Smooth muscle cell (in vitro differentiated cells): ENCODE data around the gene EIF2S2. TPM values are rescaled to one million over a fixed set of nuclear protein-coding genes. Genes with fewer than 3 reads are reported as not detected.
A peak's percentile ranks its signal among the peaks of the same experiment; 100 is the strongest.

Experiments used
- DNase-seq: peaks from one replicate; lab custom pipeline; 2025; ENCODE audit not compliant: unreplicated experiment; lab: John Stamatoyannopoulos, UW
- H2AFZ ChIP-seq: fragments of 200-600 bp; sonication (generic); 2 replicates; pipeline ENCODE4 v1.6.0; 2016; ENCODE audit warnings: antibody characterized with exemption, low read depth, mild to moderate bottlenecking
- H3F3A ChIP-seq: fragments of 200-600 bp; sonication (generic); 2 replicates; pipeline ENCODE4 v1.6.0; 2017; ENCODE audit warnings: antibody characterized with exemption, low read depth
- H3K27ac ChIP-seq: fragments of 200-600 bp; sonication (generic); 2 replicates; pipeline ENCODE4 v1.5.1; 2016; ENCODE audit warnings: low read depth, mild to moderate bottlenecking
- H3K27me3 ChIP-seq: fragments of 200-600 bp; sonication (generic); 2 replicates; pipeline ENCODE4 v1.6.1; 2016; ENCODE audit warnings: low read depth, mild to moderate bottlenecking
- H3K36me3 ChIP-seq: fragments of 200-600 bp; sonication (generic); 2 replicates; pipeline ENCODE4 v1.5.1; 2016; ENCODE audit warnings: low read depth
- H3K4me1 ChIP-seq: fragments of 200-600 bp; sonication (generic); 2 replicates; pipeline ENCODE4 v1.5.1; 2016; ENCODE audit warnings: low read depth
- H3K4me2 ChIP-seq: fragments of 200-600 bp; sonication (generic); 2 replicates; pipeline ENCODE4 v1.6.0; 2016; ENCODE audit warnings: mild to moderate bottlenecking
- H3K4me3 ChIP-seq: fragments of 200-600 bp; sonication (generic); 2 replicates; pipeline ENCODE4 v1.5.1; 2016; ENCODE audit warnings: mild to moderate bottlenecking
- H3K79me2 ChIP-seq: fragments of 200-600 bp; sonication (generic); 2 replicates; pipeline ENCODE4 v1.6.0; 2016; ENCODE audit warnings: low read depth, mild to moderate bottlenecking
- H3K9ac ChIP-seq: fragments of 200-600 bp; sonication (generic); 2 replicates; pipeline ENCODE4 v1.6.0; 2016; ENCODE audit warnings: low read depth
- H3K9me3 ChIP-seq: fragments of 200-600 bp; sonication (generic); replicated peaks from 2 replicates; pipeline ENCODE4 v1.5.1; 2016; ENCODE audit warnings: low read depth
- H4K20me1 ChIP-seq: fragments of 200-600 bp; sonication (generic); 2 replicates; pipeline ENCODE4 v1.6.0; 2016; ENCODE audit warnings: low read depth
- WGBS: methylation state at CpG from one replicate; pipeline ENCODE4 v1.1.7; 2016; ENCODE audit warnings: low lambda C conversion rate; 5-methylcytosine and 5-hydroxymethylcytosine counted together
- polyA plus RNA-seq: library from polyadenylated mRNA; unstranded; fragments of >200 nt; fragmentation: Nextera tagmentation; extraction: Ambion mirVana; gene quantifications from 2 replicates; pipeline ENCODE4 v1.2.1, GENCODE V29; 2016
- total RNA-seq: library from RNA; depleted of rRNA; stranded (reverse); fragments of >200 nt; gene quantifications from 2 replicates; pipeline ENCODE4 v1.2.3, GENCODE V29; 2014
- TF ChIP-seq, protein P1 (sequence below): fragments of 200-600 bp; sonication (generic); IDR thresholded peaks from 2 replicates; pipeline ENCODE4 v1.5.1; 2017; ENCODE audit warnings: borderline replicate concordance, mild to moderate bottlenecking, antibody characterized with exemption; ENCODE audit not compliant: insufficient read depth, poor library complexity, severe bottlenecking

EIF2S2 gene
- total and polyA plus RNA-seq, 2 experiments from 2014 or later, result 38.6 to 69.8 TPM

DNA sequence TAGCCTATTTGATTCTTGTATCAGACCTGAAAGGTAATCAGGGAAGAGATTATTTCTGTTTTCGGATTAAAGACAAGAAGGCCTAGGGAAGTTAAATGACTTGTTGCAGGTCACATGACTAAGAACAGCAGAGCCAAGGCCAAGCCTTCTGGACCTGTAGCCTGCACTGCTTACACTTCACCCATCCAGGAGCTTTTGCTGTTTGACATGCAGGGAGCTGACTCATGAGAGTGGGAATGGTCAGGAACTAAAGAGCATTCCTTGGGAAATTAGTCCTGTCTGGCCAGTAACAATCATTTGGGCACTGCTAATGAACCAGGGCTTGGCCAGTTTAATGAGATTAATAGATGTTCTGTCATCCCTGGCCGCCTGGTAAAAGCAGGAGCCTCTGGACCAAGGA lies 46.8 kb downstream of the EIF2S2 start:
- TF ChIP-seq, protein P1, sequence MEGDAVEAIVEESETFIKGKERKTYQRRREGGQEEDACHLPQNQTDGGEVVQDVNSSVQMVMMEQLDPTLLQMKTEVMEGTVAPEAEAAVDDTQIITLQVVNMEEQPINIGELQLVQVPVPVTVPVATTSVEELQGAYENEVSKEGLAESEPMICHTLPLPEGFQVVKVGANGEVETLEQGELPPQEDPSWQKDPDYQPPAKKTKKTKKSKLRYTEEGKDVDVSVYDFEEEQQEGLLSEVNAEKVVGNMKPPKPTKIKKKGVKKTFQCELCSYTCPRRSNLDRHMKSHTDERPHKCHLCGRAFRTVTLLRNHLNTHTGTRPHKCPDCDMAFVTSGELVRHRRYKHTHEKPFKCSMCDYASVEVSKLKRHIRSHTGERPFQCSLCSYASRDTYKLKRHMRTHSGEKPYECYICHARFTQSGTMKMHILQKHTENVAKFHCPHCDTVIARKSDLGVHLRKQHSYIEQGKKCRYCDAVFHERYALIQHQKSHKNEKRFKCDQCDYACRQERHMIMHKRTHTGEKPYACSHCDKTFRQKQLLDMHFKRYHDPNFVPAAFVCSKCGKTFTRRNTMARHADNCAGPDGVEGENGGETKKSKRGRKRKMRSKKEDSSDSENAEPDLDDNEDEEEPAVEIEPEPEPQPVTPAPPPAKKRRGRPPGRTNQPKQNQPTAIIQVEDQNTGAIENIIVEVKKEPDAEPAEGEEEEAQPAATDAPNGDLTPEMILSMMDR, result no peak
- WGBS, result 46% methylated on average over 2 of the region's 2 CpGs
- H3K79me2 ChIP-seq, result peaks cover 31% of the 10 kb centered on the region
- no peaks in the 10 kb centered on the region for H3F3A ChIP-seq
- no peak overlapping the region for H3K4me3 ChIP-seq
- H3K4me2 ChIP-seq, result peak overlapping the region; percentile 40
- H3K27me3 ChIP-seq, result no peaks in the 10 kb centered on the region
- DNase-seq, result no peak
- peak overlapping the region; percentile 49 for H3K27ac ChIP-seq
- peaks cover 15% of the 10 kb centered on the region for H3K4me1 ChIP-seq
- H3K9me3 ChIP-seq, result no peaks in the 10 kb centered on the region
- no peak overlapping the region for H2AFZ ChIP-seq
- H3K9ac ChIP-seq, result no peak overlapping the region
- no peaks in the 10 kb centered on the region for H3K36me3 ChIP-seq
- H4K20me1 ChIP-seq, result peaks cover 100% of the 10 kb centered on the region

DNA sequence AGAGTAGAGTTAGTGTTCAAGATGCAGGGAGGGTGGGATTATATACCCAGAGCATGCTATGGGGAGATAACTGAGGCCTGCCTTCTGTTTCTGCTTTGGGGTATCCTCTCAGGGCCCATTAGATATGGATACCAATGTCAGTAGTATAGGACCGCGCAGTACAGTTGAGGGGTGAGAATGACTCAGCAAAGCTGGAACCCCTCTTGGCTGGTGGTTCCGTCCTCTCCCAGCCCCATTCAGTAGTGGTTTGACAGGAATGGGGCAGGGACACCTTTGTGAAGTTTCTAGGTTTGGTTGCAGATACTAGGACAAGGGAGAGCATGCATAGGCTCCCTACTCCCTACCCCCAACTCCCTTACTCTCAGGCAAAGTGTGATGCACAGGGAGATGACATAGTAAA lies 47.8 kb downstream of the EIF2S2 start:
- H3K4me2 ChIP-seq, result no peak overlapping the region
- no peak overlapping the region for H2AFZ ChIP-seq
- peaks cover 100% of the 10 kb centered on the region for H4K20me1 ChIP-seq
- H3K27ac ChIP-seq, result no peak overlapping the region
- no peak for DNase-seq
- H3K36me3 ChIP-seq, result no peaks in the 10 kb centered on the region
- no peak overlapping the region for H3K4me3 ChIP-seq
- H3F3A ChIP-seq, result no peaks in the 10 kb centered on the region
- no peaks in the 10 kb centered on the region for H3K27me3 ChIP-seq
- peaks cover 35% of the 10 kb centered on the region for H3K79me2 ChIP-seq
- 95% methylated on average over 3 of the region's 3 CpGs for WGBS
- no peaks in the 10 kb centered on the region for H3K9me3 ChIP-seq
- TF ChIP-seq, protein P1, result no peak
- H3K9ac ChIP-seq, result no peak overlapping the region
- H3K4me1 ChIP-seq, result peaks cover 15% of the 10 kb centered on the region

DNA sequence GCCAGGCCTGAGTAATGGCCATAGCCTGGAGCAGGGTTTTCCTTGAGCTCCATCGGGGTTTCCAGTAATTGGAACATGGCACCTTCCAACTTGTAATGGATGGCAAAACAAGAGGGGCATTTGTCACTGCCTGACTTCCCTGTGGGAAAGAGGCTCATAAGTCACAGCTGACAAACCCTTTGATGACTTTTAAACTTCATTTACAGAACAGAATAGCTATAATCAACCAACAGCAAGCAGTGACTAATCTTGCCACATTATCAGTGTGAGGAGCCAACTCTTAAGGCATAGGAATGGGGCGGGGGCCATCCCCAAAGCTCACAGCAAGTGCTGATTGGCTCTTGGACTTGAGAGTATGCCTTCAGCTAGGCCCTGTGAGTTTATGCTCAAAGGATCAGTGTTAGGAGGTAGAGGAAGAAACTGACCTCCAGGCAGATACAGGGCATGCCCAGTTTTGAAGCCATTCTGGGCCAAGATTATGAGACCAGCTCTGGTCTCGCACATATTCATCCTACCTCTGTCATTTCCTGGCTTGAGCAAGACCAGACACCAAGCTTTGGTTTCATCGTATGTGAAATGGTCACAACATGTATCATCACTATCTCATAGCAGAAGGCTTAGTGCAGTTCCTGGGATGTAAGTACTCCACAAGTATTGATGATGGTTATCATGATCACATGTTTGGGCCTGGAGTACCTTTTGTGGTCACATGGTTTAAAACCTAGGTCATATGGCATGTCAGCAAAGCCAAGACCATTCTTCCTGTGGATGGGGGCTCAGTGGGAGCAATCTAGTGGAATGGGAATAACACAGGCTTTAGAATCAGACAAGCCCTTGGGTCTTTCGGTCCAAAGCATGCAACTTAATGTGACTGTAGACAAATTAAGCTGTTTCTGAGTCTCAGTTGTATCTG lies 49.2 kb downstream of the EIF2S2 start:
- Histone ChIP-seq H3F3A (no peaks in the 10 kb centered on the region), H3K79me2 (peaks cover 36% of the 10 kb centered on the region), H3K27me3 (no peaks in the 10 kb centered on the region), H4K20me1 (peaks cover 100% of the 10 kb centered on the region), H3K4me2 (no peak overlapping the region), H3K9ac (no peak overlapping the region), H3K4me1 (peaks cover 15% of the 10 kb centered on the region), H2AFZ (no peak overlapping the region), H3K4me3 (no peak overlapping the region), H3K27ac (peak overlapping the region; percentile 14), H3K9me3 (no peaks in the 10 kb centered on the region), H3K36me3 (no peaks in the 10 kb centered on the region)
- DNase-seq, result no peak
- TF ChIP-seq, protein P1, result no peak
- WGBS, result 46% methylated on average over 5 of the region's 5 CpGs

DNA sequence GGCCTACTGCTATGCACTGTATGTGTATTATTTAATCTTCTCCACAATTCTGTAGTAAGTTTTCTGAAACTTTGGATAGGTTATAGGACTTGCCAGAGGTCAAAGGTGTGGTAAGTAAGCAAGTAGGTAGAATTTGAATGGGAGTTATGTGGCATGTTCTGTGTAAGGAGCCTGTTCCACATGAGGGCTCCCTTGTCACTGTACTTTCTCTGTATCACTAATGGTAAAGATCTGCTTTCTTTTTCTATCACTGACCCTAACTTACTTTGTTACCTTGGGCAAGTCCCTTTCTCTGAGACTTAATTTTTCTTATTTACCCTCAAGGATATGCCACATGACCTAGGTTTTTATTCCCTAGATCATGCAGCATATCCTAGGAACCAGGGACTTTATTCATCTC lies 50.3 kb downstream of the EIF2S2 start:
- TF ChIP-seq, protein P1, result no peak

More for the DNA sequence above, 50.3 kb downstream of the EIF2S2 start:
- H3K4me1 ChIP-seq, result peaks cover 15% of the 10 kb centered on the region
- no peaks in the 10 kb centered on the region for H3K9me3 ChIP-seq
- no peak overlapping the region for H2AFZ ChIP-seq
- H3K27ac ChIP-seq, result no peak overlapping the region
- no peaks in the 10 kb centered on the region for H3K27me3 ChIP-seq
- H3K4me3 ChIP-seq, result no peak overlapping the region
- no peaks in the 10 kb centered on the region for H3F3A ChIP-seq
- peaks cover 100% of the 10 kb centered on the region for H4K20me1 ChIP-seq
- no peak overlapping the region for H3K9ac ChIP-seq
- peaks cover 44% of the 10 kb centered on the region for H3K79me2 ChIP-seq
- no peaks in the 10 kb centered on the region for H3K36me3 ChIP-seq
- no peak overlapping the region for H3K4me2 ChIP-seq
- no peak for DNase-seq
